GM18498 (cell line): ENCODE measurements around the gene BLOC1S4.

Source experiments
- ATAC-seq: cut with Tn5 transposase; IDR thresholded peaks from one replicate; pipeline ENCODE4 v1.9.1; 2021; ENCODE audit warnings: mild to moderate bottlenecking, moderate library complexity; ENCODE audit not compliant: unreplicated experiment

BLOC1S4 gene

DNA sequence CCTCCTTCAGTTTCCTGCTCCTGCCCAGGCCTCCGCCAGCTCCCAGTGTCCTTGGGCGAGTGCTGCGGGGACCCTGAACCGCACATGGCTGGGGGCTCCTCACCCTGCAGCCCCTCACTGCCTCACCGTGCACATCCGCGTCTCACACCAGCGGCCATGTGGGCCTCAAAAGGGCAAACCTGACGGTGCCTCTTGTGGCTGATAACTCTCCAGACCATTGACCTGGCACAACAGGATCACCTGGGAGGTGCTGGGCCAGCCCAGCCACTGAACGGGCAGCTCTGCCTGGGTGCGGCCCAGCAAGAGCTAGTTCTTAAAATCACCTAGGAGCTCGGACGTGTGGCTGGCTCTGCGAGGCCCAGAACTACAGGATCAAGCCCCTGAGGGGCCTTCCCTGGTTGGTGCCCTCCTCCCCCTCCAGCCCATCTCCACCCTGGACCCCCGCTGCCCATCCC, 26.4 kb upstream of the BLOC1S4 start:
- no peak for ATAC-seq

DNA sequence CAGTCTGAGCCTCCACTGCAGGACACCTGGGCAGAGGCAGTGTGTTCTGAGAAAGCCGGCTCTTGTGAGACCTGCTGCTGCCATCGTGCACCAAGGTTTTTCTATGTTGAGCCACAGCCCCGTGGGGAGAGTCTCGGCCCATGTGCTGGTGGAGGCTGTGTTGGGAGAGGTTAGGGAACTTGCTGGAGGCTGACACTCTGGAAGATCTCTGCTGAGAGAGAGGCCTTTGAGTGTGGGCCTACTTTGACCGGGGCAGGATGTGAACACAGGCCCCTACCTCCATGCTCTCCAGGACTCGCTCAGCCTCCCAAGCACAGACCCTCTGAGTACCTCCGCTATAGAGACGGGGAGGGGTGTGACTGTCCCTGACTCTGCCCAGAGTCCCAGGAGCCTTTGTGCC, 23.6 kb upstream of the BLOC1S4 start:
- ATAC-seq: no peak

DNA sequence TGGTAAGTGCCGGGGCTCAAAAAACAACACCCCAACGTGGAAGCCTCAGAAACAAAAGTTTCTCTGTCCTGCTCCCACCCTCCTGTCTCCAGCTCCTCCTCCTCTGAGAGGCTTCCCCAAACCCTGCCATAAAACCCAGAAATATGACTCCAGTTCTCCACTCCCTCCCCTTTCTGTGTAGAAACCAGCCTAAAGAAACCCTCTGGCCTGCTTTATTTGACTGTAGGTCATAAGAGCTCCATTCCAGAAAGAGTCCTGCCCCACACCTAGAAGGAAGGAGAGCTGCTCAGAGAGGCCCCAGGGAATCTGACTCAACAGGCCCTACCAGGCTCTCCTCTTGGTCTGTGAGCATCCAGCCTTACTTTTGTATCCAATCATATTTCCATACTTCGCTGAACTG, 23.2 kb upstream of the BLOC1S4 start:
- ATAC-seq: no peak

DNA sequence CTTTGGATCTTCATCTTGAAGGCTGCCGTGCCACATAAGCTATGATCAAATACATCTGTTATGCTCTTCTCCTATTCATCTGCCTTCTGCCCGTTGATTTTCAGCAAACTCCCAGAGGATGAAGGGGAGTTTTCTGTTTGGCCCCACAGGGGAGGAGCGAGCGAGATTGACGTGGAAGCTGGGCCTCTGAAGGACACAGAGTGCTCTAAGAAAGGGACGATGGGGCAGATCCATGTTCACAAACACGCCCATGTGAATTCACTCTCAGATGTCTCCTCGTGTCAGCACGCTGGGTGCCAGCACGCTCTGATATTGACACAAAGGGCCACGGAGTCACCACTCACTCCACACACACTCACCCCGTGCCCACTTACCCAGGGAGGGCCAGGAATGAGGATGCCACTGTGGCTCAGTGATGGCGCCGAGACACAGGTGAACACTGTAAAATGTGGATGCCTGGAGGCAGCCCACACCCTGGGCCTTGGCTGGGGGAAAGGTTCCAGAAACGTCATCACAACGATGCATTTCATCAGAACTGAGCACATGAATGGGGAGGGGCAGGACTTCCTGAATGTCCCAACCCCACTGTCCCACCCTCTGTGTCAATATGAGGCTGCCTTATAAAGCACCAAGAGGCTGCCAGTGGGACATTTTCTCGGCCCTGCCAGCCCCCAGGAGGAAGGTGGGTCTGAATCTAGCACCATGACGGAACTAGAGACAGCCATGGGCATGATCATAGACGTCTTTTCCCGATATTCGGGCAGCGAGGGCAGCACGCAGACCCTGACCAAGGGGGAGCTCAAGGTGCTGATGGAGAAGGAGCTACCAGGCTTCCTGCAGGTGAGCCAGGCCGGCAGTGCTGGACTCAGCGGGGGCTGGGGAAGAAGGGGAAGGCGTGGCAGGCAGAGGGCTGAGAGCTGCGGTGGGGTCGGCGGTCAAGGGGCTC, 22.5 kb upstream of the BLOC1S4 start, which contains the start of gene S100P:
S100P (plus strand) TSS at position 648 of the 946 bp plus-strand sequence; CDS start at position 703, 55 bp downstream.
- ATAC-seq: no peak

DNA sequence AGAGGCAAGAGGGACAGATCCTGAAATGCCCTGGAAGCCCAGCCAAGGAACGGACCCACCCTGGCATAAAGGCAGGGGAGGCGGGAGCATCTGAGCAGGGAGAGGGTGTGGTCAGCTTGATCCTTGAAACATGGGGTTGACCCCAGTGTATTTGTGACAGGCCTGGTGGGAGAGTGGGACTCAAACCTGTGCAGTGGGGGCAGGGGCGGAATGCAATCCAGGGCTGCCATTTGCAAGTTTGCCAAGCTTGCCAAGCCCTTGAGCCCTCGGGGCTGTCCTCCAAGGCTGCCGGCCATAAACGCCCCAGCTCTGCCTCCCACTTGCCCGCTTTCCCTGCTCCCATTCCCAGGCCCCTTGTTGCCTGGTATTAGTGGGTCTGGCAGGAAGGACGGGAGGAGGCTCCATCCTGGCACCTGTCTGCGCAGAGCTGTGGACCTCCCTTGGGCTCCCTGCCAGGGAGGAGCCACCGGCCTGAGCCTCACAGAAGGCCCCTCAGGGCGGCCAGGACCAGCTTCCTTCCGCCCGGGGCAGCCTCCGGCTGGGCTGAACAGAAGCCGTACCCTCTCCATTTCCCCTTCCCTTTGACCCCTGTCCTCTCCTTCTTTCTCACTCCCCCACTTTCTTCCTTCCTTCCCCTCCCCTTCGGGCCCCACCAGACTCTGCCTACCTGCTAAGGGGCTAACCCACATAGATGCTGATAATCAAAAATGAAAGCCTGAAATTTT, 21.6 kb upstream of the BLOC1S4 start:
- ATAC-seq: no peak

DNA sequence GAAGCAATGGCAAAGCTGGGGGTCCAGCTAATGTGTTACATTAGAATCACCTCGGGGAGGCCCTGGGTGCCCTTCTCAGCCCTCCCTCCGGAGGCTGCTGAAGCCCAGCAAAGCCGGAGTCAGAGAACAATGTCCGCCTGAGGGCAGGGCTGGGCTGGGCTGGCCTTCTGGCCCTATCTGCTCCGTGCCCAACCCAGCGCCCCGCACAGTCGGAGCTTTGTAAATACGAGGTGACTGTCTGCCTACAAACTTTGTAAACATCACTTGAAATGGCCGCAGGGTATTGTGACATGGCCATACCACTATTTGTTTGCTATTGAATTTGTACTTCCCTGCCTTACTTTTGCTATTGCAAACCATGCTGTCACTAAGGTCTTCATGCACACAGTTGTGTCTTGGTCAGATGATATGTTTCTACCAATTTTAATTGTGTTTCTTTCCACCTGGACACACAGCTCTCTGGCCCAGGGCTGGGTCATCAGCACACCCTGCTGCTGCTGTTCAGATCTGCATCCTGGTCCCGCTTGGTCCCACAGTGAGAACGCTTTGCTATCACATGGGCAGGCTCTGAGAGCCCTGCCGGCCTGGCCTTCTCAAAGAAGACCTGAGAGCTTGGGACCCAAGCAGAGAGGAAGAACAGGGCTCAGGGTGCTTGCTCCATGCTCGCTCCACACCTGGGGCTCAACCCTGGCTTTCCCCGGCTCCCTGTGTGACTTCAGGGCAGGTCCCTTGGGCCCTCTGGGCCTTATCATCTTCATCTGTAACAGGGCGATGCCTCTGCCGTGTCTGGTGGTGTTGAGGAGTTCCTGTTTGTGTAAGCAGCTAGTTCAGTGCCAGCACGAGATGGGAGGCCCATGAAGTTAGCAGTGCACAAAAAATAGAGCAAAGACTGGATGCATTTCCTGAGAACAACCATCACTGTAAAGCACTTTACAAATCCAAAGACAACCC, 20.0 kb upstream of the BLOC1S4 start:
- no peak for ATAC-seq

DNA sequence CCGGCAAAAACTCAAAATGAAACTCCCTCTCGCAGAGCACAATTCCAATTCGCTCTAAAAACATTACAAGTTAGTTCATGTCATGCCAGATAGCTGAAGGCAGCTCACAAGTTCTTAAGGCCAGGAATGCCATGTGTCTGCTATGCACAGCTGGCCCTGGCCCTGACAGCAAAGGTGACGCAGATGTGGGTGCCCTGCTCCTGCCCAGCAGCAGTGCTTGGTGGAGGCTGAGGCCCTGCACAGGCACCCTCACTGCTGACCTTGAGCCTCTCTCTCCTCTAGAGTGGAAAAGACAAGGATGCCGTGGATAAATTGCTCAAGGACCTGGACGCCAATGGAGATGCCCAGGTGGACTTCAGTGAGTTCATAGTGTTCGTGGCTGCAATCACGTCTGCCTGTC, 19.4 kb upstream of the BLOC1S4 start:
- ATAC-seq: no peak

DNA sequence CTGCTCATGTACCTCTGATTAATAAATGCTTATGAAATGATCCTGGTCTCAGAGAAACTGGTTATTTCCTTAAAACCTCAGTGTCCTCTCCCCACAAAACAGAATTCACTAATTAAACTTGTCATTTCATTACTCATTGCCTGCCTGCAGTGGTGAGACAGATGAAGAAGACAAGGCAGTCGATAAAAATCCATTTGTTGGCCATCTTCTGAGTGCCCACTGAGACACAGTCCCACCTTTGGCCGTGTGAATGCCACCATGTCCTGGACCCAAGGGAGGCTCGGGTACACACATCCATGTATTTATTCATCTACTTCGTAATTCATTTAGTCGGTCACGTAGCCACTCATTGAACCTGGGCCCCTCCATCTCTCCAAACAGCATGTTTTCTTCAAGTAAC, 18.8 kb upstream of the BLOC1S4 start:
- ATAC-seq: no peak

DNA sequence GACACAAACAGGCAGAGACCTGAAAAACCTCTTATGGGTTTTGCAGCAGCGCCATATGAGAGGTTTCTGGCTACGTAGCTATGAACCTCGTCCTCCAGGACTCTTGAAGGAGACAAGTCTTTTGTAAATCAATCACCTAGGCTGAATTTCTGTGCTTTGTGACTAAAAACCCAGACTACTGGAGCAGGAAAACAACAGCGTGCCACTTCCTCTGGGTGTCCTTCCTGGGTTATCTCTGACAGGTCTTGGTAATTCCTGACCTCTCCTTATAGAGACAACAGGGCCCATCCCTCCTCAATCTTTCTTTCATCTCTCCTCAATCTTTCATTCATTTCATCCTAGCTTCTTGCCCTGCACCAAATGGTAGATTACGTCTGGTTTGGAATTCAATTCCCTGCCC, 16.6 kb upstream of the BLOC1S4 start:
- ATAC-seq: no peak

DNA sequence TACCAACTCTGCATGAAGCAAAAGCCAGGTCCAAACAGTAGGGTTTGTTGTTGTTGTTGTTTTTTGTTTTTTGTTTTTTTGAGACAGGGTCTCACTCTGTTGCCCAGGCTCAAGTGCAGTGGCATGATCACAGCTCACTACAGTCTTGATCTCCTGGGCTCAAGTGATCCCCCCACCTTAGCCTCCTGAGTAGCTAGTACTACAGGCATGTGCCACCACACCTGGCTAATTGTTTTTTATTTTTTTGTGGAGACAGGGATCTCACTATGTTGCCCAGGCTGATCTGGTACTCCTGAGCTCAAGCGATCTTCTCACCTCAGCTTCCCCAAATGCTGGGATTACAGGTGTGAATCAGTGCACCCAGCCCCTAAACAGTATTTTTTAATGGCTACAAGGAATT, 16.1 kb upstream of the BLOC1S4 start:
- ATAC-seq: no peak

DNA sequence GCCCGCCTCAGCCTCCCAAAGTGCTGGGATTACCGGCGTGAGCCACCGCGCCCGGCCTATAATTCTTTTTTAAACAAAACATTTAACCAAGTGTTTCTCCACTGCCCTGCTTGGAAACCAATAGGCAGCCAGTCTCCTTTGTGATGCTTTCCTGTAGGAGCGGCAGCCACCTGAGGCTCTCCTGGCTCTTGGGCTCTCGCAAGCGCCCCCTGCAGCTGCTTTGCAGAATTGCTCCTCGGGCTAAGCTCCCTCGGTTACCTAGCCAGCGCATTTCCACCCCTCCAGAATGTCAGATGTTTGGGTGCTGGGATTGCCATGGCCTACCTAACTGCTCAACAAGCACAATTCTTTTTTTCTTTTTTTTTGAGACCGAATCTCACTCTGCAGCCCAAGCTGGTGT, 14.6 kb upstream of the BLOC1S4 start:
- no peak for ATAC-seq

DNA sequence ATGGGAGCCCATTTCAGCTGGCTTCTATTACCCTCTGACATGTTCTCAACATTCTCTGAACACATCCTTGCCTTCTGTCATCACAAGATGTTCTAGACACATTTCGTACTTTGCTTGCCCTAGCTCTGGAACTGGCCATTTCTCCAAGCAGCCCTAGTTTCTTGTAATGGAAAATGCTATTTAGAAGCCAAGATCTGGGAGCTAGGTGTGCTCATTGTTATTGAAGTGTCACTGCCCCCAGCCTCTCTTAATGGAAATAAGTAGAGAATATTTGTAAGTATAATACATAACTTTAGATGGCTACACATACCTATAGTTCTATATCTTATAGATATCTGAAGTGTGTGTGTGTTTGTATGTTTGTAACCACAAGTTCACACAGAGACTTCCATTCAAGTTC, 13.2 kb upstream of the BLOC1S4 start:
- no peak for ATAC-seq

DNA sequence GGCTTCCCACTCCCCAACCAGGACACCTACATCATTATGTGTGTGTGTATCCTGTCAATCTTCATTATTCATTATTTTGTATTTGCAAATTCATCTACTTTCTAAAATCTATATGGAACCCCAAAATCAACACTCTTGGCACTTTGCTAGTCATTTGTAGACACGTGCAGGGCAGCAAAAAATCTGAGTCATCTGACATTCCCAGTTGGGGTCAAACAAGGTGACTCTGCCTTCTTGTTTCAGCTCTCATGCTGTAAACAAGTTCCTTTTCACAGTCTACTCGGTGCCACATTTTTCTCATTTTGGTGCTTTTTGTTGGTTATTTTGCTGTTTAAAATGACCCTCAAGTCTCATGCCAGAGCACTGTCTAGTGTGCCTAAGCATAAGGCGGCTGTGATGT, 12.2 kb upstream of the BLOC1S4 start:
- no peak for ATAC-seq

DNA sequence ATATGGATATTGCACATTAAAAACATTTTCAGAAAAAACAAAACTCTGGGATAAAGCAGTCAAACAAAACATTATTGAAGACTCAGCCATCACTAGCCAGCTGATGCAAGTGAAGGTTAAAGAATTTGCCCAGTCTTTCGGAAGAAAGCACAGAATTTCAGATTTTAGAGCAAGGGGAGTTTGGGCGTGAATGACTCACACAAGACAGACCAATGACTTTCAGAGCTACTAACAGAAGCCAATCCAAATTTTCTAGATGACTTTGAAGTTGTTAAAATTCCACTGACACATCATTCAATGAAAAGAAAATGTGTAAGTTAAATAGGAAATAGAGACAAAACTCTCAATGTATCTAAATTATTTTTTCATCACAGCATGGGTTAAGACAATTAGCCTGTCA, 10.3 kb upstream of the BLOC1S4 start:
- no peak for ATAC-seq

DNA sequence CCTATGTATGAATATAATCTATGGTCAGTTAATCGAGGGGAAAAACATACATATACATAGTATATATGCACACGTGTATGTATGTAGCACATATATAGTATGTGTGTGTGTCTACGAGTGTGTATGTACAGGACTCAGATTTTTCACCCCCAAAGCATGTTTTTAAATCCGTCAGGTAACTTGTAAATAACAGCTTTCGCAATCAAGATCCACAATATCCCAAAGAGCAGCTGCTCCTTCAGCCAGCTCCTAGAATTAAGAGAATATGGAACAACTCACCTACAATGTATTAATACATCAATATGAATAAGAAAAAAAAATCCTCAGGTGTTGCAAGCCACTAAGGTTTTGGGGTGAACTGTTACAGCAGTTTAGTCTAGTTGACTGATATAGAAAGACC, 9.8 kb upstream of the BLOC1S4 start:
- ATAC-seq: no peak

DNA sequence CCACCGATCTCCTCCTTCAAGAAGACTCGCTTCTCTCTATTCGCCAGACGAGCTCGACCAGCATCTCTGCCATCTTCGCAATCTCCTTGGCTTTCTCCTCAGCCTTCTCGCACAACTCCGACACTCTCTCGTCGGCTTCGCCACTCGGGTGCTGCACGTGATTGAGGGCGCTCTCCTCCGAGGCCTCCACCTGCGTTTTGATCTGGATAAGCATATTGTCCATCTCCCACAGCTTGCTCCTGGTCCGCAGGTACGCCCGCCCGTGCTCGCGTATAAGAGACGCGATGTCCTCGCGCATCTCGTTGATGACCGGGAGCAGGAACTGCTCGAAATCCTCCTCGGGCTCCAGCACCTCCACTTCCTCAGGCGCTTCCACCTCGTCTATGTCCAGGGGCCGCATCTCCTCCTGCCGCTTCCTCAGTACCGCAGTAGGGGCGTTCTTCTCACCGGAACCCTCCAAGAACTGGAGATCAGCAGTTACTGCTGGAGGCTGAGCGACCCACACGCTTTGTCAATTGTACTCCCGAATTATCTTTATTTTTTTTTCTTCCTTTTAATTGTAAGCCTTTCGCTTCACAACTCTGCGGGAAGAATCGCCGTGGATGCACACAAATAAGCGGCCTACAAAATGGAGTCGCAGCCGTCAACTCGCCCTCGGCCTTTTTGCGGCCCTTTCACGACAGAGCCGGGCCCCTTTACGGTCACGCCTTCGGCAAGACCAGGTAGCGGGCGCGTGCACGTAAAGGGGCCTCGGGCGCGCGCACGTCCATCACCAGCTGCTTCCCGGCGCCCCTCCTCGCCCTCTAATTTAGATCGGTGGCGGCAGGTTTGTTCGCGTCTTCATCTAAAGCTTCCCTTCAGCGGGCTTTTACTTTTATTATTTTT, 6.5 kb upstream of the BLOC1S4 start, which contains the start of gene MRFAP1L1:
MRFAP1L1 (minus strand) TSS at position 636 of the 885 bp plus-strand sequence; CDS start at position 400, 236 bp downstream.
- ATAC-seq: peak; percentile 70

DNA sequence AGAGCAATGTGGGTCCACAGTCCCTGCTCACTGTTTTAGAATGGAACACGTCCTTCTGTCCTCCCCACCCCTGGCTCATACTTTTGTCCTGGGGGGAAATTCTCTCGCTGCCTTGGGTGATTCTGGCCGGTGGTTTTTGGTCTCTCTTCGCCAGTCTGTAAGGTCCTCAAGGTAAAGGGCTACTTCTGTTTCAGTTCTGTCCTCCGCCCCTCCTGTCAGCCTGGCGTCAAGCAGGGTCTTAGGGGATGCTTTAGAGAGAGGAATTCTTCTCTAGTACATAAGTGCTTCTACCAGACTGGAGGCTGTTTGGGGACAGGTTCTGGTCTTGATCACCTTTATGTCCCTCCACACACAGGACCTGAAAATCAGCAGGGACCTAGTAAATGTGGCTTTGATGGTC, 5.7 kb upstream of the BLOC1S4 start:
- ATAC-seq: no peak

DNA sequence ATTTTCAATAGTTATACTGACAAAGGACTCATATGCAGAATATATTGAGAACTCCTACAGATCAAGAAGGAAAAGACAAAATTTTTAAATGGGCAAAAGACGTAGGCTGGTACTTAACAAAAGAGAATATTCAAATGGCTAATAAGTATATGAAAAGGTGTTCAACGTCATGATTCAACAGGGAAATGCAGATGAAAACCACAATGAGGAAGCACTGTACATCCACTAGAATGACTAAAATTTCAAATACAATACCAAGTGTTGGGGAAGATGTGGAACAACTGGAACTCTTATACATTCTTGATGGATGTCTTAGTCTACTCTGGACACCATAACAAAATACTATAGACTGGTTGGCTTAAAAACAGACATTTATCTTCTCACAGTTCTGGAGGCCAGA, 5.0 kb upstream of the BLOC1S4 start:
- no peak for ATAC-seq

DNA sequence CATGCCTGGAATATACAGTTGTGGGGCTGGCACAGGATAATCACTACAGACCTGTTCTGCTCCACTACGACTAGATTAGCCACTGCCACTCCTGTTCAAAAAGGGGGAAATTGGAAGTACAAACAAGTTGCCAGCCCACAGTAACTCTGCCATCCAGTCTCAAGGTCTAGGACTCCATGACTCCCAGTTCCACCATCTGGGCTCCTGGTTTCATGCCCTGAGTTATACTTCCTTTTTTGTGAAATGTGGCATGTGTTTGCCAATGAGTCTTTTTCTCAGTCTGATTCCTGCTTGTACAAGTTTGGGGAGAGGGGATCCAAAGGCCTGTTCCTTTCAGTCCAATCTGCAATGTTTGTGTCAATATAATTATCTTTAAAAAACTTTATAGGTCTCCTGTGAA, 1.0 kb upstream of the BLOC1S4 start:
- no peak for ATAC-seq

DNA sequence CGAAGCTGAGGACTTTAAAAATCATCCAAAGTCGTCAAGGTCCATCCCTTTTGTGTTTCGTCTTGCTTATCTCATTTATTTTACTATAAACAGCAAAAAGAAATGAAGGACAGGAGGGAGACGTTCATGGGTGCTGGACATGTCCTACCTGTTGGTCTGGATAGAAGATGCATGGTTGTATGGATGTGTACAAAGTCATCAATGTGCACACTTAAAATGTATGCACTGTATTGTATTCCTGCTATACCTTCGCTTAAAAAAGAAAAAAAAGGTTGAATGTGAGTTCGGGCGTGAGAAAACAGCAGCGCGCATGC, 313 bp upstream of the BLOC1S4 start:
- ATAC-seq: no peak
